Suppressor macrophage treated with lipopolysaccharide for 4 hours (primary cell): ENCODE measurements around the gene NOL4.

Experiments
- DNase-seq: peaks from one replicate; pipeline ENCODE4 v3.0.0-alpha.2; 2020

The NOL4 gene

DNA sequence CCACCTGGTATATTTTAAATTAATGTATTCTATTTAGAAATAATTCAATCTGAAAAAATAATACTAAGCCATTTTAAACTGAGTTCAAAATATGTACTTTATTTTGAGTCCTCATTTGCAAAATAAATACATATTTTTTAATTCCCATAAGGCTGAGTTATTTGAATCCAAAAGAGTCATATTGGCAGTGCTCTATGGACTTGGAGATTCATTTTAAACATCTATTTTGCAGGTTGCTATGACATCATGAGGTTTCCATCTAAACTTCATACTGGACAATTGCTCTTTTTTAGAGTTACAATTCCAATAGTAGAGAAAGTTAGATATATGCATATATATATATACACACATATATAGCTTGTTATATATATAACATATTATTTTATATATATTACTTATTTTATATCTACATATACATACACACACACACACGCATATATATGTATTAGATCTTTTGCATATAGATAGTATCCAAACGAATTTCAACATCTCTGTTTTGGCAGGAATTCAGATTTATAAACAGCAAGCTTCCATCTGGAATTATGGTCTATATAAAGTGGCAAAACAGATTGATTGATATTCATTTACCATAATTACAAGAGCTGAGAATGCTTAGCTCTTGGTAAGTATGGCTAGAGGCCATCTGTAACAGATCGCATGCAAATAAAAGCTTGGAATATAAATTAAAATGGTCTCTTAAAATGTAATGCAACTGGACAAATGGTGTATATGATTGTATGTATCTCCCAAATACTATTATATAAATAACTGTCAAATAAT, 34.9 kb downstream of the NOL4 start:
- DNase-seq = no peak
